Memory B cell (primary cell): Measurements from ENCODE around the gene OR2V2.

ENCODE experiments used
- ATAC-seq: fragments of 150-1000 bp; cut with Tn5 transposase; 2 replicates; pipeline ENCODE4 v1.10.0; 2021; ENCODE audit warnings: low read depth, mild to moderate bottlenecking, moderate library complexity
- DNase-seq, 2 donors: peaks; one replicate each; pipeline ENCODE4 v3.0.0; 2022; ENCODE audit warnings: low spot score in 2 of 2
- H3K27ac Mint-ChIP-seq: one replicate; pipeline ENCODE4 v1.8.0; 2022; ENCODE audit warnings: mild to moderate bottlenecking, moderate library complexity, mixed read lengths
- H3K27me3 Mint-ChIP-seq: one replicate; pipeline ENCODE4 v1.8.0; 2022; ENCODE audit warnings: mixed read lengths
- H3K36me3 Mint-ChIP-seq: one replicate; pipeline ENCODE4 v1.8.0; 2022; ENCODE audit warnings: mild to moderate bottlenecking, mixed read lengths
- H3K4me1 Mint-ChIP-seq: one replicate; pipeline ENCODE4 v1.8.0; 2022; ENCODE audit warnings: mixed read lengths
- H3K4me3 Mint-ChIP-seq: one replicate; pipeline ENCODE4 v1.8.0; 2022; ENCODE audit warnings: mild to moderate bottlenecking, moderate library complexity, mixed read lengths
- H3K9me3 Mint-ChIP-seq: one replicate; pipeline ENCODE4 v1.8.0; 2022; ENCODE audit warnings: mixed read lengths

The OR2V2 gene

GRCh38 chr5:181190711-181191525 lies 43.5 kb downstream of the OR2V2 start:
- Mint-ChIP-seq H3K4me1 (peaks cover 39% of the 10 kb centered on the region), H3K36me3 (no peaks in the 10 kb centered on the region), H3K27me3 (no peaks in the 10 kb centered on the region), H3K4me3 (peak overlapping the region; percentile 96), H3K27ac (peak overlapping the region; percentile 100), H3K9me3 (no peaks in the 10 kb centered on the region)
- DNase-seq (peak in 1 of 2 donors; percentile 53), ATAC-seq (peak; percentile 10)

DNA sequence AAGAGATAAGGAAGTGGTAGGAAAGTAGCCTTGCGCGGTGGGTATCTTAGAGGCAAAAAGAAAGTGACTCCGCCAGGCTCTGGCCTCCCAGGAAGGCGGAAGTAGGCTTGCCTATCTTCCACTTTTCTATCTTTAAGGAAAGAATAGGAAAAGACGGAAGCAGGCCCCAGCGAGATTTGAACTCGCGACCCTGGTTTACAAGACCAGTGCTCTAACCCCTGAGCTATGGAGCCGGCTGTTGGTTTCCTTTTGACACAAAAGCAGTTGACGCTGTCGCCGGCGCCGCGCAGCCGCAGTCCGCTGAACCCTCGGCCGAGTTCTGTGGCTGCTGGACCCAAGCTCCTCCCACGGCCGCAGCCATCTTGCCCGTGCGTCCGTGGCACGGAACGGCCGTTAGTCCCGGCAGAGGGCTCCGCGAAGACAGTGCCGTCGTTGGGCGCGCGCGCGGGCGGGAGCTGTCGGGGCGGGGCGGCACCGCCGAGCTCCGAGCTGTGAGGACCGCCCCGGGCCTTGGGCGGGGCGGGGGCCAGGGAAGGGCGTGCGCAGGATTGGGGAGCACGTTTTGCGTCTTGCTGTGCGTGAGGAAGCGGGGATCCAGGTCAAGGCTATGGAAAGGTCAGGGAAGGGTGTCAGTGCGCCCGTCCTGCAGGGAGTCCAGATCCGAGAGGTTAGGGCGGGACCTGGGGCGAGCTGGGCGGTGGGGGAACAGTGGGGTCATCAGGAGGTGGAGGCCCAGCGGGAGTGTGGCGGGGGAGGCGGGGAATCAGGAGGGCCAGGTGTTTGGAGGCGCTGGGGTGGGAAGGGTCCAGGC lies 44.3 kb downstream of the OR2V2 start:
- DNase-seq (peak; percentile 99 to 100), ATAC-seq (peak; percentile 62)
- Mint-ChIP-seq H3K36me3 (no peaks in the 10 kb centered on the region), H3K27ac (peak overlapping the region; percentile 100), H3K4me1 (peaks cover 39% of the 10 kb centered on the region), H3K9me3 (no peaks in the 10 kb centered on the region), H3K27me3 (no peaks in the 10 kb centered on the region), H3K4me3 (peak overlapping the region; percentile 96)

DNA sequence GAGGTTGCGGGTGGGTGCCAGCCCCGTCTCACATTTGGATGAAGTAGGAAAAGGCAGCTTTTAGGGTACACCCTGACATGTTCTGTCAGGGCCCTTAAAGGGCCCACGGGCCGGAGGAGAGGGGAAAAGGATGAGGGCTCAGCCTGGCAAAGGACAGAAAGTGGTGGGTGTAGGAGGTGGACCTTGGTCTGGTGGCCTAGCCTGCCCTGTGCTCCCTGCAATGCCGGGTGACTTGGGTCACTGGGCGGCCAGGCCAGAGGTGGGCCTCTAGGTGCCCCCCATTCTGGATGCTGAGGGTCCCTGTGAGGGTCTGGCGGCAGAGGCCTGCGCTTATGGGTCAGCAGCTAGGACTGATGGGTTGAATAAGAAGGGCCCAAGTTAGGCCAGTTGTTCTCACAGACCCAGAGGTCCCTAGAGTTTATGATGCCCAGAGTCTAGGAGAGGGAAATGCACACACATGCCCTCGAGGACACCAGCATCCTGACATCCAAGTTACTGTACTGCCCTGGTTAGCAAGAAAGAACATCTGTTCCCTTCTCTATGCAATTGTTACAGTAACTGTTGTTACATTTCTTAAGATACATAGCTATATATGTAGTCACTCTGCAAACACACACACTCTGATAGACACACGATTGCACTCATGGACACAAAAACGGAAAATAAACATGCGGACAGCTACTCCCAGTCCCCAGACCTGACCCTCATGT lies 45.1 kb downstream of the OR2V2 start:
- Mint-ChIP-seq H3K27ac (peak overlapping the region; percentile 100), H3K4me3 (peak overlapping the region; percentile 96), H3K36me3 (no peaks in the 10 kb centered on the region), H3K27me3 (no peaks in the 10 kb centered on the region), H3K9me3 (no peaks in the 10 kb centered on the region), H3K4me1 (peaks cover 38% of the 10 kb centered on the region)
- DNase-seq (no peak), ATAC-seq (no peak)

DNA sequence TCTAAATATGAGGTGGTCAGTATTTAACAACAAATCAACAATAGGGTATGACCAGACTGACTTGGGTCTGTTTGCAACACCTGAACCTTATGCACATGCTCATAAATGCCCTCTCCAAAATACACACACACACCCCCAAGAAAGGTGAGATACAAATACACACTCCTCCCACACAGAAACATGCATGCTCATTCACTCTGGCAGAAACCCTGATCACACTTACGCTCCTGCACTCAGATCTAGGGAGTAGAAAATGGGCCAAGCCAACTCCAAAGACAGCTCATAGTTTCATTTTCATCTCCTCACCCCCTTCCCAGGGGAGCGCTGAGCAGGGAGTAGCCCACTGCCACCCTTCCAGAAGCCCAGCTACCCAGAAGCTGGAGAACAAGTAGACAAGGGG lies 46.3 kb downstream of the OR2V2 start:
- Mint-ChIP-seq H3K4me3 (no peak overlapping the region), H3K27me3 (no peaks in the 10 kb centered on the region), H3K27ac (peak overlapping the region; percentile 10), H3K36me3 (no peaks in the 10 kb centered on the region), H3K9me3 (no peaks in the 10 kb centered on the region), H3K4me1 (peaks cover 35% of the 10 kb centered on the region)
- DNase-seq (no peak), ATAC-seq (no peak)

DNA sequence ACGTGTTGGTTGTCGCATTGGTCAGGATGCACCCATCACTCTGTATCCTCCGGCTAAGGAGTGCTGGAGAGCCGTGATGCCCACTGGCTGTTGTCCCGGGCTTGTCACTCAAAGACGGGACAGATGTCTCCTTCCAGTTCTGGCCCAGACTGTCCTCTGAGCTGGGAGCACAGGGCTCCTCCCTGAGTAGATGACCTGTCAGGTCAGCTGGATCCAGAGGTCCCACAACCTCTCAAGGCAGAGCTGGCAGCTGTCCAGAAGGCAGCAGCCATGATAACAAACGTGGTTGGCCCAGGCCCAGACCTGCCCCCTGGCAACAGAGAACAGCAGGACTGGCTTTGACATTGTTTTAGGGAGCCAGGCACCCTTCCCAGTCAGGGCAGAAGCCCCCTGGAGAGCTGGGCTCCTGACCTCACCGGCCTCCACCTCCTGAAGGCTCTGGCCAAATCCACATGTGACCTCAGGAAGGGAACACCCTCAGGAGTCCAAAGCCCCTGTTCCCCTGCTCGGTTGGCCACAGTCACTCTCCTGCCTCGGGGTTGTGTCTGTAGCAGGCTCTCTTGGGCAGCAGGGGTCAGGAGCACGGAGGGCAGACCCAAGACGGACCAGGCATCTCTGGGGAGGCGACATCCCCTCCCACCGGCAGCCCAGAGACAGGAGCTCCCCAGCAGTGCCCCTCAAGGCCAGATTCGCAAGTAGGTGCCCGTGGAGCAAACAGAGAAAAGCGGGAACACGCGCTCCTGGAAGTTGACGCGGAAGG lies 47.3 kb downstream of the OR2V2 start:
- H3K9me3 Mint-ChIP-seq = no peaks in the 10 kb centered on the region
- ATAC-seq = no peak
- peaks cover 36% of the 10 kb centered on the region for H3K4me1 Mint-ChIP-seq
- no peaks in the 10 kb centered on the region for H3K36me3 Mint-ChIP-seq
- H3K4me3 Mint-ChIP-seq = no peak overlapping the region
- no peak for DNase-seq
- no peaks in the 10 kb centered on the region for H3K27me3 Mint-ChIP-seq
- H3K27ac Mint-ChIP-seq = no peak overlapping the region

GRCh38 chr5:181195249-181195761 lies 47.9 kb downstream of the OR2V2 start:
- H3K36me3 Mint-ChIP-seq = no peaks in the 10 kb centered on the region
- H3K27me3 Mint-ChIP-seq = no peaks in the 10 kb centered on the region
- DNase-seq (no peak), ATAC-seq (no peak)
- peaks cover 36% of the 10 kb centered on the region for H3K4me1 Mint-ChIP-seq
- H3K4me3 Mint-ChIP-seq = no peak overlapping the region
- H3K9me3 Mint-ChIP-seq = no peaks in the 10 kb centered on the region
- H3K27ac Mint-ChIP-seq = no peak overlapping the region

DNA sequence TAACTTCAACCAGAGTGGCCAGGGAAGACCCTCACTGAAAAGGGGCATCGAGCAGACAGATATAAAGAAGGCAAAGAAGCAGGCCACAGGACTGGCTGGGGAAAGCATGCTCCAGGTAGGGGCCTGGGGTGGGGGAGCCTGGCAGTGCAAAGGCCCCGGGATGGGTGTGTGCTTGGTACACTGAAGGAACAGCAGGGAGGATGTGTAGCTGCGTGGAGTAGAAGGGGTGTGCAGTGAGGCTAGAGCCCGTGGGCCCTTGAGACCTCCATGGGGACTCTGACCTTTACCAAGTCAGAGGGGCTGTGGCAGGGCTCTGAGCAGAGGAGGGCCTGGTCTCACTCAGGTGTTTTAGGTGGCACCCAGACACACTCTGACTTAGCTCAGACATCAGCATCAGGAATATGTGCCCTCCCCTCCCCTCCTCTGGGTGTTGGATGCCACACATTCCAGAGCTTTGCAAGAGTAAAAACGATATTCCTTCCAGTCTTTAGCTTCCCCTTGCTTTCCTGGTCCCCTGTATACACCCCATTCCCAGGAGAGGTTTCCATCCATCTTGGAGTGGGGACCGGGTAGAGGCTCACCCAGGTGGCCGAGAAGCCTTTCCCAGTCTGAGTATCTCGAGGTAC lies 50.1 kb downstream of the OR2V2 start:
- H3K27me3 Mint-ChIP-seq = no peaks in the 10 kb centered on the region
- peaks cover 24% of the 10 kb centered on the region for H3K4me1 Mint-ChIP-seq
- H3K36me3 Mint-ChIP-seq = no peaks in the 10 kb centered on the region
- H3K27ac Mint-ChIP-seq = peak overlapping the region; percentile 52
- no peak overlapping the region for H3K4me3 Mint-ChIP-seq
- no peaks in the 10 kb centered on the region for H3K9me3 Mint-ChIP-seq
- ATAC-seq = no peak
- DNase-seq = no peak

DNA sequence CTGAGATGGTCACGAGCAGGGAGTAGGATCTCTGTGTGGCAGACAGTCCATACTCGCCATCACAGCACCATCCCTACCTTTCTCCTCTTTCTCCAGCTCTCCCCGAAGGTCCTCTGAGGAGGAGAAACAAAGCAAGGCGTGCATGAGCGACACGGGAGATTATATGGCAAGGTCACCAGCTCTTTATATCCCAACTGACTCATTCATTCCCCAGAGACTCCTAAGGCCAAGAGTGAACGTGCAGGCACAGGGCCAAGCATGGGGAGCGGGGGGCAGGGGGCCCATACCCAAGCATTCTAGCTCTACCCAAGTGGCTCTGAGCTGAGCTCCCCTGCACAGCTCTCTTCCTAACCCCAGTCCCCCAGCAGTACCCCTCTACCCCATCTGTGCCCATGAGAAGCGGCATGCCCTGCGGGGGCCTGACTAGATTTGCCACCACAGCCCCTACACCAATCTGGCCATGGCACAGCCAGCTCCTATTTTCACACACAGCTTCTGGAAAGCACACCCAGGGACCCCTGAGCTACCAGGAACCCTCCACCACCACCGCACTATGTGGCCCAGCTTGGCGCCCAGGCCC lies 50.8 kb downstream of the OR2V2 start:
- ATAC-seq (no peak), DNase-seq (no peak)
- H3K27ac Mint-ChIP-seq = peak overlapping the region; percentile 35
- H3K4me3 Mint-ChIP-seq = peak overlapping the region; percentile 1
- H3K4me1 Mint-ChIP-seq = peaks cover 19% of the 10 kb centered on the region
- no peaks in the 10 kb centered on the region for H3K27me3 Mint-ChIP-seq
- H3K36me3 Mint-ChIP-seq = no peaks in the 10 kb centered on the region
- H3K9me3 Mint-ChIP-seq = no peaks in the 10 kb centered on the region

- ATAC-seq (peak; percentile 93), DNase-seq (peak in 1 of 2 donors; percentile 60)
- no peaks in the 10 kb centered on the region for H3K36me3 Mint-ChIP-seq
- peaks cover 19% of the 10 kb centered on the region for H3K4me1 Mint-ChIP-seq
- H3K9me3 Mint-ChIP-seq = no peaks in the 10 kb centered on the region
- peak overlapping the region; percentile 35 for H3K27ac Mint-ChIP-seq
- peak overlapping the region; percentile 1 for H3K4me3 Mint-ChIP-seq
- H3K27me3 Mint-ChIP-seq = peaks cover under 1% of the 10 kb centered on the region
These were observed 51.6 kb downstream of the OR2V2 start for GRCh38 chr5:181198905-181199519.

GRCh38 chr5:181199881-181200638 lies 52.7 kb downstream of the OR2V2 start:
- DNase-seq (no peak), ATAC-seq (no peak)
- peaks cover 22% of the 10 kb centered on the region for H3K4me1 Mint-ChIP-seq
- peaks cover 2% of the 10 kb centered on the region for H3K27me3 Mint-ChIP-seq
- H3K27ac Mint-ChIP-seq = peak overlapping the region; percentile 35
- no peak overlapping the region for H3K4me3 Mint-ChIP-seq
- no peaks in the 10 kb centered on the region for H3K9me3 Mint-ChIP-seq
- no peaks in the 10 kb centered on the region for H3K36me3 Mint-ChIP-seq

DNA sequence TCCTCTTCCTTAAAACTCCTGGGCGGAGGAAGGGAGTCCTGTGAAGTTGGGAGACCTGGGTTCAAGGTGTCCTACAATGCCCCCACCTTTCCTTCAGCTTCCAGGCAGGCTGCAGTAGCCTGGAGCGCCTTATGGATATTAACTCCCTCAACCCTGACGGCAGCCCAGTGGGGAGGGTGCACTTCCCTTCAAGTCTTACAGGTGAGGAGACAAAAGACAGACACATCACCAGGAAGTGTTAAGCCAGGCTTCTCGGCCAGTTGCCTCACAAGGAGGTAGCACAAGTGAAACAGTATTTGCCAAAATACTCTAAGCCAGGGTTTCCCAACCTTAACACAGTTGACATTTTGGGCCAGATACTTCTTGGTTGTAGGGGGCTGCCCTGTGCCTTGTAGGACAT lies 53.4 kb downstream of the OR2V2 start:
- H3K4me3 Mint-ChIP-seq = no peak overlapping the region
- ATAC-seq (no peak), DNase-seq (no peak)
- H3K27ac Mint-ChIP-seq = peak overlapping the region; percentile 35
- H3K27me3 Mint-ChIP-seq = peaks cover 2% of the 10 kb centered on the region
- H3K9me3 Mint-ChIP-seq = no peaks in the 10 kb centered on the region
- H3K4me1 Mint-ChIP-seq = peaks cover 25% of the 10 kb centered on the region
- no peaks in the 10 kb centered on the region for H3K36me3 Mint-ChIP-seq
